B cell (primary cell): ENCODE measurements around the gene ST6GAL1. TPM values are rescaled to one million over a fixed set of nuclear protein-coding genes. Genes with fewer than 3 reads are reported as not detected.
A peak's percentile ranks its signal among the peaks of the same experiment; 100 is the strongest.

Experiments used
- ATAC-seq: fragments of 200-7000 bp; cut with Tn5 transposase; one replicate; pipeline ENCODE4 v1.10.0; 2021; ENCODE audit warnings: low read depth, mild to moderate bottlenecking, moderate number of reproducible peaks, moderate library complexity
- CTCF ChIA-PET: fragments of 350-600 bp; sonication (Branson Sonifier 250); formaldehyde crosslinking; loops from one replicate; lab custom pipeline; 2021; ENCODE audit warnings: antibody characterized with exemption, inconsistent platforms; lab: Charles Lee
- POLR2A ChIA-PET: fragments of 350-600 bp; sonication (Branson Sonifier 250); formaldehyde crosslinking; loops from one replicate; lab custom pipeline; 2021; ENCODE audit warnings: antibody characterized with exemption; lab: Charles Lee
- DNase-seq: peaks from one replicate; pipeline ENCODE4 v3.0.0; 2013
- H2AFZ ChIP-seq: 2 replicates; pipeline ENCODE4 v1.6.1; 2012; ENCODE audit warnings: mild to moderate bottlenecking, low read depth, low read length; ENCODE audit not compliant: insufficient read depth, poor library complexity, severe bottlenecking
- H3K27ac ChIP-seq, 2 donors: 1 replicate in 1 of 2; 2 replicates in 1 of 2; pipeline ENCODE4 v1.5.1; 2012 to 2013; ENCODE audit warnings: low read length in 2 of 2, mild to moderate bottlenecking in 2 of 2, moderate library complexity in 1 of 2
- H3K27me3 ChIP-seq, 4 experiments: fragments of 200-600 bp in 1 of 4; sonication (generic) in 1 of 4; replicated peaks in 1 of 4; 1 replicate in 2 of 4; 2 replicates in 2 of 4; pipeline versions ENCODE4 v1.6.1 to v1.7.0; 2013 to 2016; ENCODE audit warnings: low read length in 3 of 4, mild to moderate bottlenecking in 2 of 4, mixed read lengths in 1 of 4, moderate library complexity in 1 of 4; ENCODE audit not compliant: insufficient read depth in 4 of 4, control insufficient read depth in 3 of 4; ENCODE audit errors: control extremely low read depth in 1 of 4
- H3K36me3 ChIP-seq, 2 experiments: replicated peaks in 1 of 2; 1 replicate in 1 of 2; 2 replicates in 1 of 2; pipeline versions ENCODE4 v1.6.1 to v1.7.1; 2013; ENCODE audit warnings: low read length in 1 of 2; ENCODE audit not compliant: insufficient read depth in 2 of 2, control insufficient read depth in 1 of 2; ENCODE audit errors: control extremely low read depth in 1 of 2, extremely low read depth in 1 of 2
- H3K4me1 ChIP-seq, 2 donors: fragments of 200-600 bp in 1 of 2; sonication (generic) in 1 of 2; 1 replicate in 1 of 2; 2 replicates in 1 of 2; pipeline versions ENCODE4 v1.5.1 to v1.6.1; 2013 to 2017; ENCODE audit warnings: low read length in 2 of 2; ENCODE audit not compliant: control insufficient read depth in 2 of 2, insufficient read depth in 2 of 2
- H3K4me2 ChIP-seq: replicated peaks from 2 replicates; pipeline ENCODE3; 2012; ENCODE audit warnings: mild to moderate bottlenecking, low read depth, low read length; ENCODE audit not compliant: poor library complexity, severe bottlenecking
- H3K4me3 ChIP-seq, 5 experiments: fragments of 200-600 bp in 1 of 5; sonication (generic) in 1 of 5; 1 replicate in 3 of 5; 2 replicates in 2 of 5; pipeline versions ENCODE4 v1.5.1 to v1.7.0; 2011 to 2016; ENCODE audit warnings: low read length in 4 of 5, mild to moderate bottlenecking in 4 of 5, low read depth in 2 of 5, control low read depth in 1 of 5, moderate library complexity in 1 of 5; ENCODE audit not compliant: insufficient read depth in 1 of 5; ENCODE audit errors: control extremely low read depth in 1 of 5, extremely low read depth in 1 of 5
- H3K79me2 ChIP-seq: fragments of 200-600 bp; sonication (generic); one replicate; pipeline ENCODE4 v1.6.0; 2016; ENCODE audit warnings: low read length; ENCODE audit not compliant: control insufficient read depth, insufficient read depth
- H3K9ac ChIP-seq: fragments of 200-600 bp; sonication (generic); 2 replicates; pipeline ENCODE4 v1.6.1; 2017; ENCODE audit warnings: mild to moderate bottlenecking, low read length, moderate library complexity
- H3K9me3 ChIP-seq, 3 donors: one replicate each; pipeline versions ENCODE4 v1.6.1 to v1.7.1; 2013; ENCODE audit warnings: low read length in 2 of 3; ENCODE audit not compliant: control insufficient read depth in 2 of 3, insufficient read depth in 1 of 3; ENCODE audit errors: control extremely low read depth in 1 of 3
- H4K20me1 ChIP-seq: 2 replicates; pipeline ENCODE4 v1.6.0; 2012; ENCODE audit warnings: mild to moderate bottlenecking, low read length; ENCODE audit not compliant: insufficient read depth, control insufficient read depth, poor library complexity, severe bottlenecking
- H3K27ac Mint-ChIP-seq: one replicate; pipeline ENCODE4 v1.8.0; 2021; ENCODE audit warnings: mixed read lengths
- H3K27me3 Mint-ChIP-seq: one replicate; pipeline ENCODE4 v1.8.0; 2021; ENCODE audit warnings: mixed read lengths
- H3K4me1 Mint-ChIP-seq: one replicate; pipeline ENCODE4 v1.8.0; 2021; ENCODE audit warnings: mixed read lengths
- H3K4me3 Mint-ChIP-seq: one replicate; pipeline ENCODE4 v1.8.0; 2021; ENCODE audit warnings: mixed read lengths
- H3K9me3 Mint-ChIP-seq: one replicate; pipeline ENCODE4 v1.8.0; 2022; ENCODE audit warnings: mixed read lengths; ENCODE audit not compliant: insufficient read depth
- EZH2 ChIP-seq: IDR thresholded peaks from 2 replicates; pipeline ENCODE4 v1.6.1; 2012; ENCODE audit warnings: borderline replicate concordance, low read depth, mild to moderate bottlenecking, moderate library complexity, low read length; ENCODE audit not compliant: insufficient read depth, poor library complexity, severe bottlenecking
- WGBS: methylation state at CpG from one replicate; pipeline ENCODE4 v1.1.5; 2013; ENCODE audit warnings: missing lambda C conversion rate; ENCODE audit not compliant: insufficient coverage; 5-methylcytosine and 5-hydroxymethylcytosine counted together
- intact Hi-C: fragments of 100-400 bp; cut with micrococcal nuclease; formaldehyde crosslinking; loops from one replicate; pipeline ENCODE4 v1.10.0; 2022
- polyA plus RNA-seq: library from polyadenylated mRNA; depleted of rRNA; stranded (reverse); fragments of >200 nt; gene quantifications from 2 replicates; pipeline ENCODE4 v1.2.3, GENCODE V29; 2012
- total RNA-seq, 2 donors: library from RNA; stranded (reverse); fragments of 120-200 nt in 1 of 2; gene quantifications; 1 replicate in 1 of 2; 2 replicates in 1 of 2; pipeline versions ENCODE4 v1.2.3 to v1.2.4, GENCODE V29; 2013 to 2022
- TF ChIP-seq, protein P1 (sequence below): fragments of 200-600 bp; IDR thresholded peaks from one replicate; pipeline ENCODE4 v1.8.0; 2022; ENCODE audit warnings: antibody characterized with exemption, mild to moderate bottlenecking

Gene ST6GAL1
- total and polyA plus RNA-seq, 2 donors (not counting 1 experiment from before 2014, with no cell fraction given): 174 to 563 TPM

DNA sequence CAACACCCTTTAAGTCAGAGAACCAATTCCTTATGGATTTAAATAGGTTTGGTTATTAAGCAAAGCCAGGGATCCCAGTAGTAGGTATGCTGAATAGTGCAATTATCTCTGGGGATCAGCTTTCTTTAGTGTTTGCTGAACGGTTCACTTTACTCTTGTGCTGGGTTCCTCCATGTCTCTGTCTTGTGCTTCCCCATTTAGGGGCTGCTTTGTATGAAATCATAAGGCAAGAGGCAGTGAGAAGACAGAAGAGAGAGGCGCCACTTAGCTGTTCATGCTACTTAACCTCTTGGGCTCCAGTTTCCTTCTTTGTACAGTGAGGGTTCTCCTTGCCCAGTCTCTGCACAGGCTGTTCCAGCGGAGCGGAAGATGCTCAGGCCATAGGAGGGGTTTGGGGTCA lies 3.5 kb downstream of the ST6GAL1 start:
- Mint-ChIP-seq H3K27me3 (no peaks in the 10 kb centered on the region), H3K27ac (peak overlapping the region; percentile 41), H3K4me3 (peak overlapping the region; percentile 100), H3K4me1 (peaks cover 69% of the 10 kb centered on the region), H3K9me3 (peaks cover 4% of the 10 kb centered on the region)
- CTCF ChIA-PET: interaction anchor here (1.4 to 8.0 kb wide), 5 partner anchors 47 to 169 kb away, joined by 3 to 109 read pairs (median 6); no protein-coding TSS in a partner anchor
- Histone ChIP-seq H3K27ac (peak overlapping the region in 1 of 2 donors; percentile 79), H3K79me2 (peaks cover 83% of the 10 kb centered on the region), H3K4me1 (peaks cover 23 to 47% of the 10 kb centered on the region in 2 donors), H2AFZ (no peak overlapping the region), H3K4me3 (no peak overlapping the region), H3K36me3 (peaks cover 2 to 51% of the 10 kb centered on the region in 2 experiments), H3K27me3 (no peaks in the 10 kb centered on the region), H3K4me2 (peak overlapping the region; percentile 84), H3K9ac (no peak overlapping the region), H4K20me1 (peaks cover 70% of the 10 kb centered on the region), H3K9me3 (peaks cover 0 to 4% (median 0%) of the 10 kb centered on the region in 3 donors)
- DNase-seq: no peak
- no peak for TF ChIP-seq EZH2
- TF ChIP-seq, protein P1, sequence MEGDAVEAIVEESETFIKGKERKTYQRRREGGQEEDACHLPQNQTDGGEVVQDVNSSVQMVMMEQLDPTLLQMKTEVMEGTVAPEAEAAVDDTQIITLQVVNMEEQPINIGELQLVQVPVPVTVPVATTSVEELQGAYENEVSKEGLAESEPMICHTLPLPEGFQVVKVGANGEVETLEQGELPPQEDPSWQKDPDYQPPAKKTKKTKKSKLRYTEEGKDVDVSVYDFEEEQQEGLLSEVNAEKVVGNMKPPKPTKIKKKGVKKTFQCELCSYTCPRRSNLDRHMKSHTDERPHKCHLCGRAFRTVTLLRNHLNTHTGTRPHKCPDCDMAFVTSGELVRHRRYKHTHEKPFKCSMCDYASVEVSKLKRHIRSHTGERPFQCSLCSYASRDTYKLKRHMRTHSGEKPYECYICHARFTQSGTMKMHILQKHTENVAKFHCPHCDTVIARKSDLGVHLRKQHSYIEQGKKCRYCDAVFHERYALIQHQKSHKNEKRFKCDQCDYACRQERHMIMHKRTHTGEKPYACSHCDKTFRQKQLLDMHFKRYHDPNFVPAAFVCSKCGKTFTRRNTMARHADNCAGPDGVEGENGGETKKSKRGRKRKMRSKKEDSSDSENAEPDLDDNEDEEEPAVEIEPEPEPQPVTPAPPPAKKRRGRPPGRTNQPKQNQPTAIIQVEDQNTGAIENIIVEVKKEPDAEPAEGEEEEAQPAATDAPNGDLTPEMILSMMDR: no peak
- POLR2A ChIA-PET: interaction anchor here (0.6 kb wide), 1 partner anchor 105 kb away, joined by 4 read pairs; no protein-coding TSS in a partner anchor
- intact Hi-C loops: loop anchor here (5.0 kb wide), 2 partner anchors 33 to 147 kb away; no protein-coding TSS in a partner anchor
- 11% methylated on average over 2 of the region's 4 CpGs for WGBS
- ATAC-seq: no peak

DNA sequence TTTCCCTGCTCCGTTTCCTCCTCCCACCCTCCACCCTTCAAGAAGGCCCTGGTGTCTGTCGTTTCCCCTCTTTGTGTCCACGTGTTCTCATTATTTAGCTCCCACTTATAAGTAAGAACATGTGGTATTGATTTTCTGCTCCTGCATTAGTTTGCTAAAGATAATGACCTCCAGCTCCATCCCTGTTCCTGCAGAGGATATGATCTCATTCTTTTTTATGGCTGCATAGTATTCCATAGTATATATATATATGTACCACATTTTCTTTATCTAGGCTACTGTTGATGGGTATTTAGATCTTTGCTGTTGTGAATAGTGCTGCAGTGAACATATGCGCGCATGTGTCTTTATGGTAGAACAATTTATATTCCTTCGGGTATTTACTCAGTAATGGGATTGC lies 4.8 kb downstream of the ST6GAL1 start:
- Mint-ChIP-seq H3K4me3 (no peak overlapping the region), H3K9me3 (peaks cover 4% of the 10 kb centered on the region), H3K27ac (peak overlapping the region; percentile 32), H3K4me1 (peaks cover 67% of the 10 kb centered on the region), H3K27me3 (no peaks in the 10 kb centered on the region)
- Histone ChIP-seq H3K36me3 (peaks cover 2 to 56% of the 10 kb centered on the region in 2 experiments), H3K9ac (no peak overlapping the region), H3K9me3 (peaks cover 0 to 4% (median 0%) of the 10 kb centered on the region in 3 donors), H3K4me2 (no peak overlapping the region), H3K4me3 (no peak overlapping the region), H3K27me3 (no peaks in the 10 kb centered on the region), H3K4me1 (peaks cover 23 to 47% of the 10 kb centered on the region in 2 donors), H4K20me1 (peaks cover 83% of the 10 kb centered on the region), H3K27ac (no peak overlapping the region), H2AFZ (no peak overlapping the region), H3K79me2 (peaks cover 96% of the 10 kb centered on the region)
- TF ChIP-seq EZH2: no peak
- TF ChIP-seq, protein P1: no peak
- intact Hi-C loops: no loop called here
- WGBS: no CpG with 5 or more reads among the region's 6 CpGs
- DNase-seq (no peak), ATAC-seq (no peak)
- ChIA-PET POLR2A (no interaction called here), CTCF (interaction anchor here (1.5 to 8.0 kb wide), 3 partner anchors 11 to 86 kb away, joined by 4 to 109 read pairs (median 5); no protein-coding TSS in a partner anchor)
